Measurements from ENCODE around the gene AIP. TPM values are rescaled to one million over a fixed set of nuclear protein-coding genes. Genes with fewer than 3 reads are reported as not detected.

Gene AIP
- total and polyA plus RNA-seq, 2 donors (not counting 1 experiment from before 2014, with no cell fraction given): 53.7 to 117 TPM

DNA sequence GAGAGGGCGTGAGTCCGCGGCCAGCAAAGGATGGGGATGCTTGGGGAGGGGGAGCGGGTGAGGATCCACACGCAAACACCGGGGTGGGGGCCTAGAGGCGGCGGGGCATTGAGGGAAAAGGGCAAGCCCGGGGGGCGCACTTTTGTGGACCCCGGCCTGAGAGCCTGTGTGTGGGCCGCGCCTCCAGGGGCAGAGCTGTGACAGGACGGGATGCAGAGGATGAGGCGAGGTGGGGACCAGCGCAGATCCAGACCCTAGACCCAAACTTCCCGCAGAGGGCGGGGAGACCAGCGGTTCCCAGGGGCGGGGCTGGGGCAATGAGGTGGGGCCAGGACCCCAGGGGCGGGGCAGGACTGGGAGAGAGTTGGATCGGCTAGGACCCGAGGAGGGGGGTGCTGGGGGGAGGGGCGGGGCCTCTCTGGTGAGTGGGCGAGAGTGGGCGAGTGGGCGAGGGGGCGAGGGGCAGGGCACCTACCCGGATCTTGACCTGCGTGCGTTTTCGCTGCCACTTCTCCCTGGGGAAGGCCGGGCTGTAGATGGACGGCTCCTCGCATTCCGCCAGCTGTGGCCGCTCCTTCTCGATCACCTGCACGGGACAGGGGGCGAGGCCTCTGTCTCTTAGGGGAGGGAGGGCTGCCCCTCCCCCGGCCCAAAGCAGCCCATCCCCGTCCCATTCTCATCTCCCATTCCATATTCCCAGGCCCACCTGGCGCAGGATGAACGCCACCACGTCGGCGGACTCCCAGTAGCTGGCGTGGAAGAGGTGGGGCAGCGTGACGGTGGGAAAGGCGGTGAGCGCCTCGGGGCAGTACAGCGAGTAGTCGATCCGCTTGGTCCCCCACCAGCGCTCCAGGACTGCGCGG is 11.8 kb downstream of the AIP start:
- Histone ChIP-seq H3K36me3 (ENCODE audit: control insufficient read depth, insufficient read depth, low read length) (peaks cover 9% of the 10 kb centered on the region), H3K4me1 (ENCODE audit: control insufficient read depth, extremely low read depth, insufficient read depth, low read length) (no peaks in the 10 kb centered on the region), H3K79me2 (ENCODE audit: control insufficient read depth, insufficient read depth, low read length) (no peaks in the 10 kb centered on the region), H2AFZ (ENCODE audit: low read length) (no peak overlapping the region), H3K4me2 (ENCODE audit: extremely low read depth, insufficient read depth, low read length) (no peak overlapping the region), H3K9me3 (ENCODE audit: control insufficient read depth, insufficient read depth, low read depth, low read length) (no peaks in the 10 kb centered on the region), H3K27ac (ENCODE audit: insufficient read depth, low read length) (no peak overlapping the region), H3K9ac (ENCODE audit: insufficient read depth, low read length) (no peak overlapping the region), H3K4me3 (replicated peaks in 1 of 4; ENCODE audit: control extremely low read depth in 1 of 4, insufficient read depth in 1 of 4, low read depth in 3 of 4, low read length in 4 of 4) (no peak overlapping the region), H4K20me1 (ENCODE audit: control insufficient read depth, extremely low read depth, insufficient read depth, low read length) (no peaks in the 10 kb centered on the region), H3K27me3 (ENCODE audit: control insufficient read depth, insufficient read depth, low read length) (no peaks in the 10 kb centered on the region)
- no peak for DNase-seq (ENCODE audit: low read depth in 2 of 2)
- no peak for TF ChIP-seq EZH2 (IDR thresholded peaks at IDR 0.05; ENCODE audit: low read length, missing control alignments)
- TF ChIP-seq, protein P1, sequence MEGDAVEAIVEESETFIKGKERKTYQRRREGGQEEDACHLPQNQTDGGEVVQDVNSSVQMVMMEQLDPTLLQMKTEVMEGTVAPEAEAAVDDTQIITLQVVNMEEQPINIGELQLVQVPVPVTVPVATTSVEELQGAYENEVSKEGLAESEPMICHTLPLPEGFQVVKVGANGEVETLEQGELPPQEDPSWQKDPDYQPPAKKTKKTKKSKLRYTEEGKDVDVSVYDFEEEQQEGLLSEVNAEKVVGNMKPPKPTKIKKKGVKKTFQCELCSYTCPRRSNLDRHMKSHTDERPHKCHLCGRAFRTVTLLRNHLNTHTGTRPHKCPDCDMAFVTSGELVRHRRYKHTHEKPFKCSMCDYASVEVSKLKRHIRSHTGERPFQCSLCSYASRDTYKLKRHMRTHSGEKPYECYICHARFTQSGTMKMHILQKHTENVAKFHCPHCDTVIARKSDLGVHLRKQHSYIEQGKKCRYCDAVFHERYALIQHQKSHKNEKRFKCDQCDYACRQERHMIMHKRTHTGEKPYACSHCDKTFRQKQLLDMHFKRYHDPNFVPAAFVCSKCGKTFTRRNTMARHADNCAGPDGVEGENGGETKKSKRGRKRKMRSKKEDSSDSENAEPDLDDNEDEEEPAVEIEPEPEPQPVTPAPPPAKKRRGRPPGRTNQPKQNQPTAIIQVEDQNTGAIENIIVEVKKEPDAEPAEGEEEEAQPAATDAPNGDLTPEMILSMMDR (conservative IDR thresholded peaks at IDR 0.05 in 1 of 2, IDR thresholded peaks at IDR 0.05 in 1 of 2; ENCODE audit: low read depth in 1 of 2, low read length in 2 of 2): no peak

DNA sequence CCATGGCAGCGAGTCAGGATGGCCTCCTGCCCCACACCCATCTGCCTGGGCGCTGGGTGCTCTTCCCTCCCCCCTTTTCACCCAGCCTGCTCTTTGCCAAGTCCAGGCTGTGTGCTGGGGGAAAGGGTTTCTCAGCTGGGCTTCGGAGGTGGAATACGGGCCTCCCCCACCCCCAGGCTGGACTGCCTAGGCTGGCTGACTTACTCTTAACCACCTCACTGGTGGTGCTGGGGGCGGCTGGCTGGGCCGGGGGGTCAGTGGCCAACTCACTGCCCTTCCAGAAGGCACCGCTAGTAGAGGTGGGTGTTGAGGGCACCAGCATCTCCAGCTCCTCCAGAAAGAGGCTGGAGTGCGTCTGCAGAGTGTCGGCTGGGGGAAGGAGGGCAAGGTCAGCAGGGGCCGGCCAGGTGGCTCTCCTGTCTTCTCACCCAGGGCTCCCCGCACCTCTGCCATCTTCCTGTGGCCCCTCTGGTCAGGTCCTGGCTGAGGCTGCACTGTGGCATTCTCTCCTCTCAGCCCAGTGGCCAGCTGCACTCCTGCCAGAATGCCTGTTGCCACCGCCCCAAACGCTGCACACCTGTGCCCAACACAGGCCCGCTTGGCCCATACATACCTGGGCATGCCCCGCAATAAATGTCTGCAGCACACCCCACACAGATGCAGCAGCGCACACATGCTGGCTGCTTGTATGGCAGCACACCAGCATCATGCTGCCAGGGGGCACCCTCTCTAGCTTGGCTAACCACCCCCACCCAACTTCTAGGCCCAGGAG is 12.6 kb downstream of the AIP start:
- H3K4me2 ChIP-seq (ENCODE audit: extremely low read depth, insufficient read depth, low read length): no peak overlapping the region
- no peaks in the 10 kb centered on the region for H3K9me3 ChIP-seq (ENCODE audit: control insufficient read depth, insufficient read depth, low read depth, low read length)
- no peak overlapping the region for H3K9ac ChIP-seq (ENCODE audit: insufficient read depth, low read length)
- H2AFZ ChIP-seq (ENCODE audit: low read length): no peak overlapping the region
- H4K20me1 ChIP-seq (ENCODE audit: control insufficient read depth, extremely low read depth, insufficient read depth, low read length): no peaks in the 10 kb centered on the region
- TF ChIP-seq, protein P1 (conservative IDR thresholded peaks at IDR 0.05 in 1 of 2, IDR thresholded peaks at IDR 0.05 in 1 of 2; ENCODE audit: low read depth in 1 of 2, low read length in 2 of 2): no peak
- no peak for TF ChIP-seq EZH2 (IDR thresholded peaks at IDR 0.05; ENCODE audit: low read length, missing control alignments)
- no peaks in the 10 kb centered on the region for H3K27me3 ChIP-seq (ENCODE audit: control insufficient read depth, insufficient read depth, low read length)
- no peak for DNase-seq (ENCODE audit: low read depth in 2 of 2)
- no peaks in the 10 kb centered on the region for H3K4me1 ChIP-seq (ENCODE audit: control insufficient read depth, extremely low read depth, insufficient read depth, low read length)
- H3K4me3 ChIP-seq (replicated peaks in 1 of 4; ENCODE audit: control extremely low read depth in 1 of 4, insufficient read depth in 1 of 4, low read depth in 3 of 4, low read length in 4 of 4): no peak overlapping the region
- H3K36me3 ChIP-seq (ENCODE audit: control insufficient read depth, insufficient read depth, low read length): peaks cover 9% of the 10 kb centered on the region
- no peak overlapping the region for H3K27ac ChIP-seq (ENCODE audit: insufficient read depth, low read length)
- H3K79me2 ChIP-seq (ENCODE audit: control insufficient read depth, insufficient read depth, low read length): no peaks in the 10 kb centered on the region

DNA sequence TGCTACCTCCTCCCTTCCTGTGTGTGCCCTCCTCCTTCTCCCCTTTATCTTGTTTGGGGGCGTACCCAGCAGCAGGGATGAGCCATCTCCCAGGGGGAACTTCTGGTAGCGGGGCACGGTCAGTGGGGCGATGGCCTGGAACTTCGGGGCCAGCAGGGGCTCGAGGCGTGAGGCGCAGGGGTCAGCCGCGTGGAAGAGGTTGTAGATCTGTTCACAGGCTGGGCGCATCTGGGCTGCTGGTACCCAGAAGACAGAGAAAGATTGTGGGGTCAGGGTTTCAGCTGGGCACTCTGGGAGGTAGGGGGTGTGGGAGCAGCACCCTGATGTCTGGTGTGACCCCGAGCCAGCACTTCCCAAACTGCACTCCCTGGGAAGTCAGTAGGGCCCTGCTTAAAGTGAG is 13.3 kb downstream of the AIP start:
- TF ChIP-seq EZH2 (IDR thresholded peaks at IDR 0.05; ENCODE audit: low read length, missing control alignments): no peak
- TF ChIP-seq, protein P1 (conservative IDR thresholded peaks at IDR 0.05 in 1 of 2, IDR thresholded peaks at IDR 0.05 in 1 of 2; ENCODE audit: low read depth in 1 of 2, low read length in 2 of 2): no peak
- Histone ChIP-seq H3K27me3 (ENCODE audit: control insufficient read depth, insufficient read depth, low read length) (no peaks in the 10 kb centered on the region), H3K79me2 (ENCODE audit: control insufficient read depth, insufficient read depth, low read length) (no peaks in the 10 kb centered on the region), H3K9me3 (ENCODE audit: control insufficient read depth, insufficient read depth, low read depth, low read length) (no peaks in the 10 kb centered on the region), H3K4me3 (replicated peaks in 1 of 4; ENCODE audit: control extremely low read depth in 1 of 4, insufficient read depth in 1 of 4, low read depth in 3 of 4, low read length in 4 of 4) (no peak overlapping the region), H3K9ac (ENCODE audit: insufficient read depth, low read length) (no peak overlapping the region), H4K20me1 (ENCODE audit: control insufficient read depth, extremely low read depth, insufficient read depth, low read length) (no peaks in the 10 kb centered on the region), H3K4me1 (ENCODE audit: control insufficient read depth, extremely low read depth, insufficient read depth, low read length) (no peaks in the 10 kb centered on the region), H3K4me2 (ENCODE audit: extremely low read depth, insufficient read depth, low read length) (no peak overlapping the region), H2AFZ (ENCODE audit: low read length) (no peak overlapping the region), H3K27ac (ENCODE audit: insufficient read depth, low read length) (no peak overlapping the region), H3K36me3 (ENCODE audit: control insufficient read depth, insufficient read depth, low read length) (peaks cover 5% of the 10 kb centered on the region)
- no peak for DNase-seq (ENCODE audit: low read depth in 2 of 2)

All from fibroblast of lung (primary cell).